D341Med (cell line): ENCODE data around the gene AMDHD2.
"Not testable (repeated sequence)": the region's sequence is repeated elsewhere in the genome, so short reads cannot be mapped to it uniquely, and the experiment has no call there.

ENCODE experiments used
- DNase-seq: peaks from one replicate; pipeline ENCODE4 v3.0.0; 2012; ENCODE audit warnings: low spot score

Gene AMDHD2

DNA sequence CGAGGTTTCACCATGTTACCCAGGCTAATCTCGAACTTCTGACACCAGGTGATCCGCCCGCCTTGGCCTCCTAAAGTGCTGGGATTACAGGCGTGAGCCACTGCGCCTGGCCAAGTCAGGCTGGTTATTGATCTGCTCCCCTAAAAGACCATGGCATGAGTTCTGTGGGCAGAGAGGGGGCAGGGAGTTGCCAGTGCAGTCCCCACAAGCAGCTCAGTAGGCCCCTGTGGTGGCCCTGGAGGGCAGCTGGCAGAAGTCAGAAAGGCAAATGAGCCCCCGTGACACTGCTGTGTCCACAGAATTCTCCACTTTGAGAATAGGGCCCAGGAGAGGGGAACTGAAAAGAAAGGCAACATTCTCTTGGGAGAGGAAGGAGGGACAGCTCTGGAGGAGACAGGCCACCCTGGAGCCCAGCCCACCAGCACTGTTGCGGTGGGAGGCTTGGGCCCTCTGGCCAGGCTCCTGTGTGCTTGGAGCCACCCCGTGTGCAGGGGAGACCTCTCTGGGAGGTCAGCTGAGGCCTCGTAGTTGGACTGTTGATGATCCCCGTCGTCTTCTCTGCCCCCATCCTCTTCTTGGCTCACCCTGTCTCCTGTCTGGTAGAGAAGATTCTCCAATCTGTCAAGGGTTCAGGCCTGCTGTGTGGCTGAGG, 2.1 kb upstream of the AMDHD2 start:
- DNase-seq = no peak

DNA sequence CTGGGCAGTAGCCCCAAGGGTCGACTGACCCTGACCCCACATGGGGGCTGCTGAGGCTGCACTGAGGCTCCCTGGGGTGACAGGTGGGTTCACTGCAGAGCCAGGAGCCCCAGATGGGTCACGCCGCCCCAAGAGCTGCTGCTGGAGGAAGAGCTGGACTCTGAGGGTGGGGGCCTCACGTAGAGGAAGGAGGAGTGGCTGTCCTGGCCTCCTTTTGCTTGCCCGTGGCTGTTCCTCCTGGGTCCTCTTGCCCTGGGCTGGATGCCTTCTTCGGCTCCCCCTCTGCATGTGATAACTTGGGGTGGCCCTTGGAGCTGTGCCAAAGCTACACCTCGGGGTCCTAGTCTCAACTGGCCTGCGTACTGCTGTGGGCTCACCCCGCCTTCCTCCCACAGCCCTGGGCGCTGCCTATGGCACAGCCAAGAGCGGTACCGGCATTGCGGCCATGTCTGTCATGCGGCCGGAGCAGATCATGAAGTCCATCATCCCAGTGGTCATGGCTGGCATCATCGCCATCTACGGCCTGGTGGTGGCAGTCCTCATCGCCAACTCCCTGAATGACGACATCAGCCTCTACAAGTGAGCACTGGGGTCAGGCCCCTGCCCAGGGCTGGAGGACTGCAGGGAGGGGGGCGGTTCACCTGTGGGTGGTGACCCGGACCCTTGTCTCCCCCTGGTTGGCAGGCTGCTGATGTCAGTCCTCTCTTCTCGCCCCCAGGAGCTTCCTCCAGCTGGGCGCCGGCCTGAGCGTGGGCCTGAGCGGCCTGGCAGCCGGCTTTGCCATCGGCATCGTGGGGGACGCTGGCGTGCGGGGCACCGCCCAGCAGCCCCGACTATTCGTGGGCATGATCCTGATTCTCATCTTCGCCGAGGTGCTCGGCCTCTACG, 1.1 kb upstream of the AMDHD2 start:
- peak; percentile 15 for DNase-seq

DNA sequence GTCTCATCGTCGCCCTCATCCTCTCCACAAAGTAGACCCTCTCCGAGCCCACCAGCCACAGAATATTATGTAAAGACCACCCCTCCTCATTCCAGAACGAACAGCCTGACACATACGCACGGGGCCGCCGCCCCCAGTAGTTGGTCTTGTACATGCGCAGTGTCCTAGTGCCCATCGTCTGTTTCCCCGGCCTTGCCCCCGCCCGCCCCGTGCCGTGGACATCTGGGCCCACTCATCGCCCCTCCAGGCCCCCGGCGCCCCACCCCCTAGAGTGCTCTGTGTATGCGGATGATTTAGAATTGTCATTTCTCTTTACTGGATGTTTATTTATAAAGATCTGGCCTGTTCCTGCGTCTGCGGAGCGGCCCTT, 475 bp upstream of the AMDHD2 start:
- DNase-seq = no peak

DNA sequence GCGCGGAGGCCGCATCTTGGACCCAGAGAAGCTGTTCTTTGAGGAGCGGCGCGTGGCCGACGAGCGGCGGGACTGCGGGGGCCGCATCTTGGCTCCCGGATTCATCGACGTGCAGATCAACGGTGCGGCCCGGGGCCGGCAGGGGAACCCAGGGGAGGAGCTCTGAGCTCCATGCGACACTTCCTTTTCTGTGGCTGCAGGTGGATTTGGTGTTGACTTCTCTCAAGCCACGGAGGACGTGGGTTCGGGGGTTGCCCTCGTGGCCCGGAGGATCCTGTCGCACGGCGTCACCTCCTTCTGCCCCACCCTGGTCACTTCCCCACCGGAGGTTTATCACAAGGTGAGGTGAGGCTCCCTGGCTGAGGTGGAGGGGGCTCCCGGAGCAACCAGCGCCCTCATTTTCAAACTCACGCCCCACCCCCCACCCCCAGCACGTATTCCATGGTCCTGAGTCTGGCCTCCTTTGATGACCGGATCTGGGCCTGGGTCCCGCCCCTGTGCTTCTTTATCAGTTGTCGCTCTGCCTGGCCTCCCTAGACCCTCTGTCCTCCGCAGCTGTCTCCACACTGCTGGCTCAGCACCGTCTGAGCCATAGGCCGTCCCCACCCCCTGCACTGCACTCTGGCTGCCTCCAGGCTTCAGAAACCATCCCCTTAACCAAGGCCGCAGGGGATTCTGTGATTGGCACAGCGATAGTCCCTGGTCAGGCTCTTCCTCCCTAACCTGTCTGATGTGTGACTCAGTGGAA, 787 bp downstream of the AMDHD2 start:
- peak; percentile 57 for DNase-seq

DNA sequence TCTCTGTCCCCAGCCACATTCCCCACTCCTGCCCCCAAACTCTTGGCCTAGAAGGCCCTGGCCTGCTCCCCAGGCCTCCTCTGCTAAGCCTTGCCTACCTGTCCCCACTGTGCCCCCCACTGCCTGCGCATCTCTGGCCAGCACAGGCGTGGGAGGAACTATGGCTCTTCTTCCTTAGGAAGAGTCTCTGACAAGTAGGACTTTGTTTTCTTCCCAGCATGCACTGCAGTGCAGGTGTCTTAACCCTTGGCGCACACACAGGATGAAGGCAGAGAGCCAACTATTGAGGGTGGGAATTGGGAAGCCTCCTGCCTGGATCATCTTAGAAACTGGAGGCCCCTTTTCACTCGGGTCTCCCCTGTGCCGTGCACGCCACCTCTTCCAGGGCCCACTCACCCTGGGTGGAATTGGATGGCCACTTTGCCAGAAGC, 3.6 kb downstream of the AMDHD2 start:
- peak; percentile 5 for DNase-seq

DNA sequence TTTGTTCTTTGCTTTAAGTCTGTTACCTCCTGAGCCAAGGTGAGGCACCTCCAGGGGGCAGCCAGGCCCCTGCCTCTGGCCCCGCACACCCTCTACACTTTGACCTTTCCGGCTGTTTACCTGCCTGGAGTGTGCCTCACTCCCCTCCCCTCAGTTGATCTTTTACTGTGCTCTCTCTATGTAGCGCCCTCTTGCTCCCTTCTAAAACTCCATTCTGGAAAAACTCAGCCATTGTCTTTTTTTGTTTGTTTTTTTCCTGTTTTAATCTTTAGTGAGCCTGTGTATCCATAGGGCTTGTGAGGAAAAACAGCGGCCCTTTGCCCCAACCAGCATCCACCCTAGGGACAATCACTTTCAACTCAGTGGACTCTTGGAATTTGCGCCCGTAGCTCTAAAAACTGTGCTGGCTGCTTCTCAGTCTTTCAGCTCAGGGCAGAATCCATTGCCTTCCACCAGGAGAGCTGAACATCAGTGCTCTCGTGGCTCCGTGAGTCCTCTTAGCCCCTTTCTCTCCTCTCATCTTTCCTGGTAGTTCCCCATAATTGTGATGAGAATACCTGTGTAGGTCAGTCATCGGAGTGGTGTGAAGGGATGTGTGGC, 4.3 kb downstream of the AMDHD2 start:
- peak; percentile 7 for DNase-seq

DNA sequence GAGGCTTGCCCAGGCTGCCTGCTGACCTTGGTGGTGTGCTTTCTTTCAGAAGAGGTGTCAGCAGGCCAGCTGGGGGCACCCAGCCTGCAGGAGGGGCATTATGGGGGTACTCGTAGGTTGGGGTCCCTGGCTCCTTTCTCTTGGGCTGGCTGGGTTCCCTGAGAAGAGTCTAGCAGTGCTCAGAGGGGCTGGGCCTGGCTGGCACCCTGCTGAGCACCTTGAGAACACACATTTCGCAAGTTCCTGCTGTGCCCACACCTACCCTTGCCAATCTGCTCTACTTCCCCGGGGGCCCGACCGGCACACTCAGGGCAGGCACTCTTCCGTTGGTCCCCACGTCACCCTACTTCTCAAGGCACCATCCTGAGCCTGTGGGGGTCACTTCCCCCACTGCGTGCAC, 6.0 kb downstream of the AMDHD2 start:
- DNase-seq = peak; percentile 7

DNA sequence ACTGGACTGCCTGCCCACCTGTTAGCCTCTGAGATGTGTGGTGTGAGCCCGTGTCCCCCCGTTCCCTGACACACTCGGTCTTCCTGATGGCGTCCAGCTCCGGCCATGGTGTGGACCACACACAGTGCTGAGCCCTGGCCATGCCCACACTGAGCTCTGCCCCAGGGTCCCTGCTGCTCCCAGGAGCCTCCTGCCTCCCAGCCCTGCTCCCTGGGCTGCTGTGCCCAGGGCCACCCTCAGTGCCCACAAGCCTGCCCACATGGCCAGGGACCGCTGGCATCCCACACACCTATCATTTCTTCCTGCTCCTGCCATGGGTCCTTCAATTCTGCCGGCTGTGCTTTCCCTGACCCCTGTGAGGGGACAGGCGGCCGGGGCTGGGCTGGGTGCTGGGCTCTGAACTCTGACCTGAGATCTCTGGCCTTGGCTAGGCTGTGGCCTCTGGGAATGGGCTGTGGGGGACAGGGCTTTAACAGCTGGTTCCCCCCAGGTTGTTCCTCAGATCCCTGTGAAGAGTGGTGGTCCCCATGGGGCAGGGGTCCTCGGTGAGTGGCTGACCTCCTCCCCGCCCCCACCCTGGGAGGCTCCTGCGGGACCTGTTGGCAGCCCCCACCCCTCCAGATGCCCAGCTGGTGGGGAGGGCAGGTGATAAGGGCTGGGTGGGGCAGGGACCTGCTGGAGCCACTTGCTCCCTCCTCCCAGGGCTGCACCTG, 7.1 kb downstream of the AMDHD2 start:
- peak; percentile 8 for DNase-seq

DNA sequence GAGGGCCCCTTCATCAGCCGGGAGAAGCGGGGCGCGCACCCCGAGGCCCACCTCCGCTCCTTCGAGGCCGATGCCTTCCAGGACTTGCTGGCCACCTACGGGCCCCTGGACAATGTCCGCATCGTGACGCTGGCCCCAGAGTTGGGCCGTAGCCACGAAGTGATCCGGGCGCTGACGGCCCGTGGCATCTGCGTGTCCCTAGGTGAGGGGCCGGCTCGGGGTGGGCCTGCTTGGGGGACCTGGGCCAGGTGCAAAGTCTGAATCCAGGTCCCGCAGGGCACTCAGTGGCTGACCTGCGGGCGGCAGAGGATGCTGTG, 7.6 kb downstream of the AMDHD2 start:
- peak; percentile 5 for DNase-seq

DNA sequence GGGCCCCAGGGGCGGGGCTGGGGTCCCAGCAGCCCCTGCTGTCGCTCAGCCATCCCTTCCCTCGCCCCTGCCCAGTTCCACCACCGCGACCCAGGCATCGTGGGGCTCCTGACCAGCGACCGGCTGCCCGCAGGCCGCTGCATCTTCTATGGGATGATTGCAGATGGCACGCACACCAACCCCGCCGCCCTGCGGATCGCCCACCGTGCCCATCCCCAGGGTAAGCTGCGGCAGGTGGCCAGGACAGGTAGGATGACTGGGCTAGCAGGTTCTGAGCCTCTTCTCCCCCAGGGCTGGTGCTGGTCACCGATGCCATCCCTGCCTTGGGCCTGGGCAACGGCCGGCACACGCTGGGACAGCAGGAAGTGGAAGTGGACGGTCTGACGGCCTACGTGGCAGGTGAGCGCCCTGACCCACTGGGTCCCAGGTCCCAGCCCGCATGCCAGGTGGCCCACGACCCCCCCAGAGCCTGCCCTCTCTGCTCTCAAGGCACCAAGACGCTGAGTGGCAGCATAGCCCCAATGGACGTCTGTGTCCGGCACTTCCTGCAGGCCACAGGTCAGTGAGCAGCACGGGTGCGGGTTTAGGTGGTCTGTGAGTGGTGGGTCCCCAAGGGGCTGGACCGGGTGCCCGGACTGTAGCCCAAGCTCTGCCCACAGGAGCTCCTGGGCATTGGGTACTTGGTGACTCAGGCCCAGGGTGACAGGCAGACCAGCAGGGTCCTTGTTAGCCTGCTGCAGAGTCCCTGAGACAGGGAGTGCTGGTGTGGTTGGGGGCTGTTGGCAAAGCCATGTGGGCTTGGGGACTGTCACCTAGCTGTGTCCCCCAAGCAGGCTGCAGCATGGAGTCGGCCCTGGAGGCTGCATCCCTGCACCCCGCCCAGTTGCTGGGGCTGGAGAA, 8.2 kb downstream of the AMDHD2 start:
- peak; percentile 17 for DNase-seq

DNA sequence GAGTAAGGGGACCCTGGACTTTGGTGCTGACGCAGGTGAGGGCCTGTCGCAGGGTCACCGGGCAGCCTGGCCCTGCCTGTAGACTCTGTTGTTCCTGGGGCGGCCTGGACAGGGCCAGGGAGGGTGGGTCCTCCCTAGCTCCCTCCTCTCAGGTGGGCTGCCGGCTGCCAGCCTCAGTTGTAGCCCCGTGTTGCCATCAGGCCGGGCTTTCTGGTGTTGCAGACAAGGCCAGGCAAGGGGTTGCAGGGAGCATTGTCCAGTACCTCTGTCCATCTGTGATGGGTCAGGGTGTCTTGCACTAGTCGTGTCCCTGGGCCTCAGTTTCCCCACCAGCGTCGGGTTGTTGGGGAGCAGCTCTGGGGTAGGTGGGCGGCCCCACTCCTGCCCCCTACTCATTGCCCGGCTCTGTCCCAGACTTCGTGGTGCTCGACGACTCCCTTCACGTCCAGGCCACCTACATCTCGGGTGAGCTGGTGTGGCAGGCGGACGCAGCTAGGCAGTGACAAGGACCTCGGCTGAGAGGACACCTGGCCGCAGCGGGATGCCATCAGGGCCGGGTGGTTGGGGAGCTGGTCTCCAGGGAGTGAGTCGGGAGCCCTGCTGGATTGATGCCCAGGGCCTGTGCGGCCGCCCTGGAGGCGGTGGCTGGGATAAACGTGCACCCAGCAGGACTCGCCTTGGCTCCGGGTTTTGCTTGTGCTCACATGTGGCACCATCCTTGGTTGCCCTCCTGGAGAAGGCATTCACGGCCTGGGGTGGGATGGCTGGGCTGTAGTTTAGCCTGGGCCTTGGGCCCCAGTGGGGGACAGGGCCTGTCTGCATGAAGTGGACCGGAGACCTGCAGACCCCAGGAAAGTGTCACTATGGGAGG, 9.1 kb downstream of the AMDHD2 start:
- peak; percentile 67 for DNase-seq

DNA sequence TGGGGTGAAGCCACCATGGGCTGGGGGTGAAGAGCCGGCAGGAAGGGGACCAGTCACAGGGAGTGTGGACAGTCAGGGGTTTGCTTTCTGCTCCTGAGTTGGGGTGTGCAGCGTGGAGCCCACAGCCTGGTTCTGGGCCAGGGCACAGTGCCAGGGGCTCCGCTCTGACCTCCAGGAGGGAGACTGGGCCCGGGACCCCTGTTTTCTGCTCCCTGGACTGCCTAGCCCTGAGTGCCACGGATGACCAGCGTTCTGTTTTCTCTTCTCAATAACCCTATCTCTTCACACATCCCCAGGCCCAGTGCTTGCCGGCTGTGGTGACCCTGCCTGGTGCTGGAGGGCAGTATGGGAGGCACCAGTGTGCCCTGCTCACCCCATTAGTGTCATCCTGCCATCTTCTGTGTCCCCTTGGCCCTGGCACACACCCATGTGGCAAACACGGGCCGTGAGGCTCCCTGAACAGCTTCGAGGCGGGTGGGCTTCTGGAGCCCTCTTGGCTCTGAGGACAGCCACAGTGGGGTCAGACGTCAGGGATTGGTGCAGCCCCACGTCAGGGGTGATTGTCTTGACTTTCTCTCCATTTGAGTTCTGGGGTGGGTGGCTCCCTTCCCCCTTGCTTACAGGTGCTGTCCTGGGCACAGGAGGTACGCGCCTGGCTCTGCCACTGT, 9.9 kb downstream of the AMDHD2 start:
- DNase-seq = peak; percentile 9

DNA sequence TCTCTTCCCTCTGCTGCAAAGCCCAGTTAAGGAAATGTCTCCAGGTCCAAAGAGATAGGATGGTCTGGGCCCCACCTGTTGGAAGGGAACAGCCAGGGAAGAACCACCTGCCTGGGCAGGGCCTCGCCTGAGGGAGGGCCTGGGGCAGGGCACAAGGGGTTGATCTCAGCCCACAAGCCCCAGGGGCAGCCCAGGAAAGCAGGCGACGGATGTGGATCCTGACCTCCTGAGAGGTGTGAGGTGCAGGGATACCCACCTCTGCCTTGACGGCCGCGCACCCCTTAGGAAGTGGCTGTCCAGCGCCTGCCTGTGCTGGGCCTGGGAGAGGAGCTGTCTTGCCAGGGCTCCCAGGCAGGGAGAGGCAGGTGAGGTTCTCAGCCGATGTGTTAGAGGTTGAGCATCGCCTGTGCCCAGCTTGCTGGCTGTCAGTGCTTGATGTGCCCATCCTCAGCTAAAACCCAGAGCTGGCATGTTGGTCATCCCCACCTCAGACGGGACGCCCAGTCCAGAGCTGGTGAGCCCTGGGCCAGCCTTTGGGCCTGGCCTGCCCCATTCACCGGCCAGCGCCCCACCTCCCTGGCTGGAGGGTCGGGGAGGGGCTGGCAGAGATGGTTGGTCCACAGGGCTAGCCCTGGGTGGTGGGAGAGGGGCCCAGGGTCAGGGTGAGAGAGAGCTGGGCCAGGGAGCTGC, 10.6 kb downstream of the AMDHD2 start:
- peak; percentile 33 for DNase-seq

DNA sequence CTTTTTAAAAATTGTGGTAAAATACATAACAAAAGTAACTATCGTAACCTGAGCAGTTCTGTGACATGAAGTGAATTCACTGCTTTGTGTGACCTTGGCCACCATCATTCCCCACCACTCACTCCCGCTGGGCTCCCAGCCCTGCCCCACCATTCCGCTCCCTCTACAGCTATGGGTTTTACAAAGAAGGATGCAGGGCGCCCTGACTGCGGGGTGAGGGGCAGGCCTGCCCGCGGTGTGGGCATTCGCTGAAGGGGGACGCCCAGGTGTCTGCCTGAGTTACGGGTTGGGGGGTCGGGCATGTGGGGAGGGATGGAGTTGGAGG, 11.2 kb downstream of the AMDHD2 start, which contains the start of gene CEMP1:
Gene CEMP1 (minus strand): TSS at position 38 of the 325 bp plus-strand sequence. CDS start 335 bp downstream, outside the sequence.
- no peak for DNase-seq

DNA sequence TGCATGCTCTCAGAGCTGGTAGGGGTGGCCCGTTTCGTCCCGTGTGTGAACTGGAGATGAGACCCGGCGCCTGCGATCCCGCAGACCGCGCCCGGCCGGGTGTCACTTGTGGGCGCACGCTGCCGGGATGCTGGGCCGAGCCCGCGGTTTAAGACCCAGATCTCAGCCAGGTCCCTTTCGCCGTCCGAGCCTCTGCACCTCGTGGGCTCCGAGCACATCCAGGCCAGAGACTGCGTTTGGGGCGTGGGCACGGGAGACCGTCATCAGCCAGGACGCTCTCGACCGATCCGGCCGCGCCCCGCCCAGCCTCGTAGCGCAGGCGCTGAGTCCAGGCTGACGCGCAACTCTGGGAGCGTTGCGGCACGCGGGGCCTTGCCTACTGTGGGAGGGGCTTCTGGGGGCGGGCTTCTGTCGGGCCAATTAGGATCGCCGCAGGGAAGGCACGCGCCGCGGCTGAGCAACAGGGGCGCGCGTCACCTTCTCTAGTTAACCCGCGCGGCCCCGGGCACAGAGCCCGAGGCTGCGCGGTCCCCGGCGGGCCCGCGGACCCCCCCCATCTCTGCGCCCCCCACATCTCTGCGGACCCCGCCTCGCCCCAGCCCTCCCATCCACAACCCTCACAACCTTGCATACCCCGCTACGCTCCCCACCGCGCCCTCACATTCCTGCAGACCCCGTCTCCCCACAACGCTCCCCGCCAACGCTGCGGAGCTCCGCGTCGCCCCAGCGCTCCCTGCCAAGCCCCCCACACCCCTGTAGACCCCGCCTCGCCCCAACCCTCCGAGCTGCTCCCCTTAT, 11.7 kb downstream of the AMDHD2 start:
- peak; percentile 95 for DNase-seq

DNA sequence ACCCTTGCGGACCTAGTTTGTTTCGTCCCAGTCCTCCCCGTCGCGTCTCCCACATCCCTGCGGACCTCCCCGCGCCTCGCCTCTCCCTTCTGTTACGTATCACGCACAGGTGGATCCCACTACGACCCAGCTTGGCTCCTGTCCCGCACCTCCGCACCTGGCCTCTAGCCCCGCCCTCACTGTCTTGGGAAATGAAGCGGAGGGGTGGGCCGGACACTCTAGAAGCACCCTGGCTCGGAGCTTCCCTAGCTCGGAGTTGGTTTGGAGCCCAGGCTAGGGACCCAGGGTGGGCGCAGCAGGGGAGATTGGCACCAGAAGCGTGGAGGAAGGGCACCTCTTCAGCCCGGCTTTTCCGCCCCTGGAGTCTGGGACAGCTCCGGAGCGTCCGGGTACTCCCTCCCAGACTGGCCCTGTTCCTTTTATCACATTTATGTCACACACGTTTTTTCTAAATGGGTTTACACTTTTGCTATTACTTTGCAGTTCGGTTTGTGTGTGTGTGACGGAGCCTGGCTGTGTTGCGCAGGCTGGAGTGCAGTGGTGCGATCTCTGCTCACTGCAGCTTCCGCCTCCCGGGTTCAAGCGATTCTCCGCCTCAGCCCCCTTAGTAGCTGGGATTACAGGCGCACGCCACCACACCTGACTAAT, 12.4 kb downstream of the AMDHD2 start:
- peak; percentile 63 for DNase-seq

DNA sequence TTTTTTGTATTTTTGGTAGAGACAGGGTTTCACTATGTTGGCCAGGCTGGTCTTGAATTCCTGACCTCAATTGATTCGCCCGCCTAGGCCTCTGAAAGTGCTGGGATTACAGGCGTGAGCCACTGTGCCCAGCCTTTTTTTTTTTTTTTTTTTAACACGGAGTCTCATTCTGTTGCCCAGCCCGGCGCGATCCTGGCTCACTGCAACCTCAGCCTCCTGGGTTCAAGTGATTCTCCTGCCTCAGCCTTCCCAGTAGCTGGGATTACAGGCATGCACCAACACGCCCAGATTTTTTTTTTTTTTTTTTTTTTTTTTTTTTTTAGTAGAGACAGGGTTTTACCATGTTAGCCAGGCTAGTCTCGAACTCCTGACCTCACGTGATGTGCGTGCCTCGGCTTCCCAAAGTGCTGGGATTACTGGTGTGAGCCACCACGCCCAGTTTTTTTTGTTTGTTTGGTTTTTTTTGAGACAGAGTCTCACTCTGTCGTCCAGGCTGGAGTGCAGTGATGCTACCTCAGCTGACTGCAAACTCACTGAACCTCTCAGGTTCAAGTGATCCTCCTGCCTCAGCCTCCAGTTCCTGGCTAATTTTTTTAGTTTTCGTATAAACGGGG, 13.1 kb downstream of the AMDHD2 start:
- not testable (repeated sequence) for DNase-seq
